Loucy (cell line): ENCODE results near the gene VRK2.
A peak's percentile ranks its signal among the peaks of the same experiment; 100 is the strongest.

Experiments
- H2AFZ ChIP-seq: fragments of 200-600 bp; sonication (generic); 2 replicates; pipeline ENCODE4 v1.6.0; 2016; ENCODE audit warnings: antibody characterized with exemption, mild to moderate bottlenecking, low read length, moderate library complexity
- H3F3A ChIP-seq: fragments of 200-600 bp; 2 replicates; pipeline ENCODE4 v1.6.0; 2016; ENCODE audit warnings: antibody characterized with exemption, low read depth, mild to moderate bottlenecking
- H3K27me3 ChIP-seq: fragments of 200-600 bp; sonication (generic); 2 replicates; pipeline ENCODE4 v1.6.1; 2014; ENCODE audit warnings: low read length, mild to moderate bottlenecking; ENCODE audit not compliant: insufficient read depth, poor library complexity, severe bottlenecking
- H3K36me3 ChIP-seq: fragments of 200-600 bp; sonication (generic); 2 replicates; pipeline ENCODE4 v1.6.1; 2016; ENCODE audit warnings: low read length; ENCODE audit not compliant: insufficient read depth
- H3K4me1 ChIP-seq: fragments of 200-600 bp; sonication (generic); 2 replicates; pipeline ENCODE4 v1.5.1; 2014; ENCODE audit warnings: low read length, mild to moderate bottlenecking; ENCODE audit not compliant: insufficient read depth, poor library complexity, severe bottlenecking
- H3K4me2 ChIP-seq: fragments of 200-600 bp; sonication (generic); 2 replicates; pipeline ENCODE4 v1.6.0; 2014; ENCODE audit warnings: antibody characterized with exemption, low read length, low read depth, mild to moderate bottlenecking; ENCODE audit not compliant: poor library complexity, severe bottlenecking
- H3K4me3 ChIP-seq: fragments of 200-600 bp; sonication (generic); 2 replicates; pipeline ENCODE4 v1.5.1; 2014; ENCODE audit warnings: low read length, mild to moderate bottlenecking, mixed read lengths; ENCODE audit not compliant: poor library complexity, severe bottlenecking
- H3K79me2 ChIP-seq: fragments of 200-600 bp; sonication (generic); 2 replicates; pipeline ENCODE4 v1.6.1; 2014; ENCODE audit warnings: low read length; ENCODE audit not compliant: insufficient read depth
- H3K9ac ChIP-seq: fragments of 200-600 bp; sonication (generic); 2 replicates; pipeline ENCODE4 v1.6.0; 2014; ENCODE audit warnings: mild to moderate bottlenecking, low read depth, low read length, moderate library complexity; ENCODE audit not compliant: poor library complexity, severe bottlenecking
- H3K9me2 ChIP-seq: fragments of 200-600 bp; sonication (generic); replicated peaks from 2 replicates; pipeline ENCODE4 v1.6.1; 2016; ENCODE audit warnings: low read depth, low read length, mixed read lengths
- H3K9me3 ChIP-seq: fragments of 200-600 bp; sonication (generic); 2 replicates; pipeline ENCODE4 v1.6.1; 2014; ENCODE audit warnings: mild to moderate bottlenecking, antibody characterized with exemption, low read length, low read depth; ENCODE audit not compliant: insufficient read depth
- H4K20me1 ChIP-seq: fragments of 200-600 bp; sonication (generic); 2 replicates; pipeline ENCODE4 v1.6.0; 2014; ENCODE audit warnings: antibody characterized with exemption, low read length, mild to moderate bottlenecking; ENCODE audit not compliant: insufficient read depth, poor library complexity, severe bottlenecking
- CTCF ChIP-seq: fragments of 200-600 bp; sonication (generic); conservative IDR thresholded peaks from 2 replicates; pipeline ENCODE4 v1.5.1; 2014; ENCODE audit warnings: mild to moderate bottlenecking, antibody characterized with exemption, low read length
- EZH2phosphoT487 ChIP-seq: fragments of 200-600 bp; IDR thresholded peaks from 2 replicates; pipeline ENCODE4 v1.6.1; 2018; ENCODE audit warnings: antibody characterized with exemption, mild to moderate bottlenecking, moderate library complexity, borderline replicate concordance

Gene VRK2

DNA sequence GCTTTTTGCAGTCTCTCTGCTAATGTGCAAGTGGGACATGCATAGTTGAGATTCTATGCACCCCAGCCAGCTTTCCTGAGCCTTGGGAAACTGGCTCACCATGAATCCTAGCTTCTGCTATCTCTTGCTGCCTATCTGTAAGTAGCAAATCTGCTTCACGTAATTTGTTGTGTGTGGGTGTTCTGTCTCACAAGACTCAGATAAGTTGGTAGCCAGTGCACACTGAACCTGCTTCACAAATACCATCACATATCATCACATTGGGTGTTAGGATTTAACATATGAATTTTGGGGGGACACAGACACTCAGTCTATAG lies 13.9 kb upstream of the VRK2 start:
- no peaks in the 10 kb centered on the region for H3K27me3 ChIP-seq
- no peaks in the 10 kb centered on the region for H3K36me3 ChIP-seq
- no peaks in the 10 kb centered on the region for H3K79me2 ChIP-seq
- no peaks in the 10 kb centered on the region for H3K9me3 ChIP-seq
- H2AFZ ChIP-seq, result no peak overlapping the region
- no peak overlapping the region for H3K4me2 ChIP-seq
- H3K4me1 ChIP-seq, result no peaks in the 10 kb centered on the region
- H3K4me3 ChIP-seq, result no peak overlapping the region
- no peak for TF ChIP-seq CTCF
- H3F3A ChIP-seq, result no peaks in the 10 kb centered on the region
- no peak overlapping the region for H3K9ac ChIP-seq
- H3K9me2 ChIP-seq, result no peaks in the 10 kb centered on the region
- no peaks in the 10 kb centered on the region for H4K20me1 ChIP-seq

DNA sequence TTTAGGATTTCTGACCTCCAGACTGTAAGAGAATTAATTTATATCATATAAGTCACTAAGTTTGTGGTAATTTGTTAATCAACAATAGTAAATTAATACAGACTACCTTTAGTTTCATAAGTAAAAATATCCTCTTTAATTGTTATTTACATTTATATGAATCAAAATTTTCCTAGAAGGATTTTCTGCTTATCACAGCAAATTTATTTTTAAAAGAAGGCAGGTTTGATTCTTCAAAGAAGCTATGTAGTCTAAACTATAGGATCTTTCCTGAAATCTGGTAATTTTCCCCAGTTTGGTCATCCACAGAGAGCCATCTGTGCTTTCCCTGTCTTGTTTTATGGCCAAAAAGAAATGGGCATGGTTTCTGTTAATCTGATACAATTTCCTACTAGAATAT lies 13.1 kb upstream of the VRK2 start:
- Histone ChIP-seq H3K9me3 (no peaks in the 10 kb centered on the region), H3K36me3 (no peaks in the 10 kb centered on the region), H3K4me2 (no peak overlapping the region), H4K20me1 (no peaks in the 10 kb centered on the region), H3K9ac (no peak overlapping the region), H3K4me3 (no peak overlapping the region), H2AFZ (no peak overlapping the region), H3K27me3 (no peaks in the 10 kb centered on the region), H3K79me2 (no peaks in the 10 kb centered on the region), H3K9me2 (no peaks in the 10 kb centered on the region), H3F3A (no peaks in the 10 kb centered on the region), H3K4me1 (no peaks in the 10 kb centered on the region)
- TF ChIP-seq EZH2phosphoT487, result no peak

DNA sequence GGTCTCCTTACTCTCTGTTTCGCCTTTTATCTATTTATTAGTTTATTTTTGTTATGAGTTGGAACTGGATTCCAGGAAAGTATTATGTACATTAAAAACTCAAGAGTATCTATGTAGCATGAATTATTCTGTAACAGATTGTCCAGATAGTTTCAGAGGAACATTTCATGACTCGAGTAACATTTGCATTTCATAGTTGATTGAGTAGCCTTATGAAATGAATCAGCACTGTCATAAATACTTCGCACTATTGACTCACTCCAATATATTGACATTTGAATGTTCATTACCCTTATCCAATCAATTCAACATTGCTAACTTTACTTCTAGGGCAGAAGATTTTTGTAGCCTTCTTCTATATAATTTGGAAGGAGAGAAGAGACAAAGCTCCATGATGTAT lies 11.3 kb upstream of the VRK2 start:
- H2AFZ ChIP-seq, result no peak overlapping the region
- H3K36me3 ChIP-seq, result no peaks in the 10 kb centered on the region
- no peak overlapping the region for H3K4me3 ChIP-seq
- no peaks in the 10 kb centered on the region for H3K9me2 ChIP-seq
- no peaks in the 10 kb centered on the region for H3K79me2 ChIP-seq
- TF ChIP-seq EZH2phosphoT487 (no peak), CTCF (no peak)
- H4K20me1 ChIP-seq, result no peaks in the 10 kb centered on the region
- no peaks in the 10 kb centered on the region for H3F3A ChIP-seq
- no peaks in the 10 kb centered on the region for H3K27me3 ChIP-seq
- H3K4me2 ChIP-seq, result no peak overlapping the region
- no peaks in the 10 kb centered on the region for H3K4me1 ChIP-seq
- H3K9me3 ChIP-seq, result no peaks in the 10 kb centered on the region
- no peak overlapping the region for H3K9ac ChIP-seq

- H3K36me3 ChIP-seq, result no peaks in the 10 kb centered on the region
- peaks cover 3% of the 10 kb centered on the region for H3K4me1 ChIP-seq
- no peaks in the 10 kb centered on the region for H3K79me2 ChIP-seq
- H2AFZ ChIP-seq, result peak overlapping the region; percentile 38; the same call in 1 of the 2 replicates
- H3K4me2 ChIP-seq, result no peak overlapping the region
- H3K4me3 ChIP-seq, result no peak overlapping the region
- no peaks in the 10 kb centered on the region for H3K9me2 ChIP-seq
- H3K27me3 ChIP-seq, result no peaks in the 10 kb centered on the region
- TF ChIP-seq EZH2phosphoT487 (no peak), CTCF (no peak)
- no peak overlapping the region for H3K9ac ChIP-seq
- H3K9me3 ChIP-seq, result no peaks in the 10 kb centered on the region
- no peaks in the 10 kb centered on the region for H4K20me1 ChIP-seq
- H3F3A ChIP-seq, result 0 out of 2 replicates have a peak, but pooled peaks cover 3% of the 10 kb centered on the region
These were observed 7.4 kb upstream of the VRK2 start for GRCh38 chr2:58039170-58039611.
